Lower leg skin (tissue), 3 donors: ENCODE data around the gene SLC6A18.

Experiments used
- CTCF ChIP-seq, 3 donors: fragments of 450-650 bp; IDR thresholded peaks; one replicate each; pipeline ENCODE4 v1.5.1; 2016; ENCODE audit warnings: antibody characterized with exemption in 3 of 3, mild to moderate bottlenecking in 3 of 3, moderate library complexity in 2 of 3
- POLR2A ChIP-seq, 2 donors: fragments of 450-650 bp; IDR thresholded peaks; one replicate each; pipeline ENCODE4 v1.6.1; 2016 to 2017; ENCODE audit warnings: antibody characterized with exemption in 2 of 2, mild to moderate bottlenecking in 1 of 2, moderate library complexity in 1 of 2

- TF ChIP-seq POLR2A (IDR thresholded peaks at IDR 0.05): no peak
- TF ChIP-seq CTCF (IDR thresholded peaks at IDR 0.05): no peak
Observed at GRCh38 chr5:1230551-1230950, 5.4 kb downstream of the SLC6A18 start.
